Left renal cortex interstitium (tissue), 4 donors: ENCODE data around the gene RIOK3. TPM values are rescaled to one million over a fixed set of nuclear protein-coding genes. Genes with fewer than 3 reads are reported as not detected.
A peak's percentile ranks its signal among the peaks of the same experiment; 100 is the strongest.
"Not testable (repeated sequence)": the region's sequence is repeated elsewhere in the genome, so short reads cannot be mapped to it uniquely, and the experiment has no call there.

Experiments used
- DNase-seq, 4 donors: peaks; one replicate each; pipeline ENCODE4 v3.0.0-alpha.2; 2013; ENCODE audit warnings: low read depth in 4 of 4, low spot score in 2 of 4, missing footprints in 1 of 4
- polyA plus RNA-seq, 4 donors: library from polyadenylated mRNA; unstranded; fragments of 120-200 nt; gene quantifications; one replicate each; pipeline ENCODE4 v1.2.1, GENCODE V29; 2013; ENCODE audit not compliant: insufficient read length in 4 of 4

Gene RIOK3
- polyA plus RNA-seq, 4 donors = 63.3 to 93.7 (median 71.3) TPM

- no peak for DNase-seq
These were observed 2.1 kb upstream of the RIOK3 start for GRCh38 chr18:23451011-23451410.

GRCh38 chr18:23451491-23451890 lies 1.6 kb upstream of the RIOK3 start:
- DNase-seq = no peak

GRCh38 chr18:23452347-23452727 lies 750 bp upstream of the RIOK3 start:
- no peak for DNase-seq

GRCh38 chr18:23453680-23454058 lies 582 bp downstream of the RIOK3 start:
- DNase-seq = peak in 1 of 4 donors; percentile 6

GRCh38 chr18:23456835-23457234 lies 3.7 kb downstream of the RIOK3 start:
- DNase-seq = no peak

GRCh38 chr18:23458830-23459529 lies 5.9 kb downstream of the RIOK3 start:
- DNase-seq = no peak

- DNase-seq = no peak
These were observed 6.4 kb downstream of the RIOK3 start for GRCh38 chr18:23459530-23459921.

GRCh38 chr18:23460285-23461273 lies 7.5 kb downstream of the RIOK3 start:
- DNase-seq = no peak

GRCh38 chr18:23462876-23463275 lies 9.8 kb downstream of the RIOK3 start:
- no peak for DNase-seq

- no peak for DNase-seq
These were observed 15.8 kb downstream of the RIOK3 start for GRCh38 chr18:23468753-23469459.

- DNase-seq = no peak
These were observed 17.7 kb downstream of the RIOK3 start for GRCh38 chr18:23470620-23471387.

GRCh38 chr18:23471486-23471885 lies 18.4 kb downstream of the RIOK3 start:
- no peak for DNase-seq

- no peak for DNase-seq
These were observed 26.9 kb downstream of the RIOK3 start for GRCh38 chr18:23479829-23480505.

- DNase-seq = no peak
These were observed 31.6 kb downstream of the RIOK3 start for GRCh38 chr18:23484561-23485182.

GRCh38 chr18:23485386-23485785 lies 32.3 kb downstream of the RIOK3 start:
- DNase-seq = no peak

GRCh38 chr18:23487738-23488570 lies 34.9 kb downstream of the RIOK3 start:
- DNase-seq = no peak

GRCh38 chr18:23489586-23489985 lies 36.5 kb downstream of the RIOK3 start:
- DNase-seq = not testable (repeated sequence)

- DNase-seq = no peak
These were observed 40.6 kb downstream of the RIOK3 start for GRCh38 chr18:23493654-23494053.
